Measurements from ENCODE around the gene PCYT2.
"Not testable (repeated sequence)": the region's sequence is repeated elsewhere in the genome, so short reads cannot be mapped to it uniquely, and the experiment has no call there.

PCYT2 gene

GRCh38 chr17:81911277-81911961 is at the start of gene PCYT2:
TSS of gene PCYT2 (minus strand) at chr17:81911399. CDS start at chr17:81911355, 44 bp downstream.
- peak; percentile 93 for DNase-seq

GRCh38 chr17:81960130-81960958 is 49.1 kb upstream of the PCYT2 start:
- no peak for DNase-seq

DNA sequence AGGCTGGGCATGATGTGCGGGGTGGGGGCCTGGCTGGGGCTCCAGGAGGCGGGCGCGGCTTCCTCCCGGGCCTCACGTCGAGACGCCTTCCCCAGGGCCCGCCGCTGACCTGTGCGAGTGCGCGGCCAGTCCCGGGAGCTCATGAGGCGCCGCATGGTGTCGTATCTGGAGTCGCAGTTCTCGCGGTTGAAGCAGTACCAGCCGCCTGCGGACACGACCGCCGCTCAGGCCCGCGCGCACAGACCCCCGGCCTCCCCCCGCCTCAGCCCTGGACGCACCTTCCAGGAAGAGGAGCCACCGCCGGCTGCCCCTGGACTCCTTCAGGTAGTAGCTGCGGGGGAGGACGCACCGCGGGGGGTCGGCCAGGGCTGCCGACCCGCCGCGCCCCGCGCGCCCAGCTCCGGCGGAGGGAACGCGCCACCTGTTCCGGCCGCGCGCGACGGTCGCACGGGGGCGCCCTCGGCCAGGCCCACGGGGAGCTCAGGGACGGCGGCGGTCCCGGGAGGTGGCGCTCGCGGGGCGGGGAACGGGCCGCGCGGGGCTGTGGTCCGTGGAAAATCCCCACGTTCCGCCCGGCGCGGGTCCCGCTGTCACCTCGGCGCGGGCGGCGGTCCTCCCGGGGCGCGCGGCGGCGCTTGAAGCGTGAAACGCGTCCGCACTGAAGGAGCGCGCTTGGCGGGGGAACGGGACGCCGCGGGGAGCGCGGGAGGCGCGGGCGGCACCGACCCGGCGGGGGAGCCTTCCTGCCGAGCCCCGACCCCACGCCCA is 48.3 kb upstream of the PCYT2 start:
- peak; percentile 33 for DNase-seq

GRCh38 chr17:81958633-81959342 is 47.6 kb upstream of the PCYT2 start:
- no peak for DNase-seq

- no peak for DNase-seq
Observed at GRCh38 chr17:81957691-81958432, 46.7 kb upstream of the PCYT2 start.

DNA sequence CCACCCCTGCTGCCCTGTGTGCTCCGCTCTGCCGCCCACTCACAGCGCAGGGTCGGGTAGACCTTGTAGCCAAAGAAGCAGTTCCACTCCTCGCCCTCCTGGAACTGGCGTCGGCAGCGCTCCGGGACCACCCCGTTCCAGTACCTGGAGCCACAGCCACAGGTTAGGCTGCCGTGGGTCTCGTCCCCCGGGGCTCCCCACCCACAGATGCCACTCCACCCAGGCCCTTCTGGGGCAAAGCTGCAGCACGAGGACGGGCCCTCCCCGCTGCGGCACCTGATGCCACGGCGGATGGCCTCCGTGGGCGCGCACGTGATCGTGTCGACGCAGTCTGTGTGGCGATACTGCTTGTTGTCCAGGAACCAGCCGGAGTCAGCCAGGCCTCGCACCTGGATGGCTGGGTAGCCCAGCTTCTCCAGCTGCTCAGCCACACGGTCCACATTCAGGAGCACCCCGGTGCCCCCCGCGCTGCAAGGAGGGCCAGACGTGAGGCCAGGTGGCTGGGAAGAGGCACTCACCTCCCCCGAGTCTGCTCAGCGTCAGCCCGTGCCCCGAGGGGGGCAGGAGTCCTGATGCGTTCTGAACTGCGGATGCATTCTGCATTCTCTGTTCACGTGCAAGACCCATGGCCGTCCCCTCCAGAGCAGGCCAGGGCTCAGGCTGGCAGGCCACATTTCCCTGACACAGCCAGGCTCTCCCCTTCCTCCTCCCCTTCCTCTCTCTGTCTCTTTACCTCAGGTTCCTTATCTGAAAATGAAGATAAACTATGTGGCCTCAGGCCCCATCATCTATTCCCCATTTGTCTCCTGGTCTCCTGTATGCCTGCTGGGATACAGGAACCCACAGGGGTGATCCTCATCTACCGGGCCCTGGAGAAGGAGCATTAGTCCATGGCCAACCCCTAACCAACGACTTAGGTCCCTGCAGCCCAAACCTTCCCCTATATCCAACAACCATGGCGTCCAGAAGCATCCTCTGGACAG is 45.7 kb upstream of the PCYT2 start:
- DNase-seq, result peak; percentile 52

GRCh38 chr17:81955756-81956544 is 44.8 kb upstream of the PCYT2 start:
- DNase-seq, result no peak

DNA sequence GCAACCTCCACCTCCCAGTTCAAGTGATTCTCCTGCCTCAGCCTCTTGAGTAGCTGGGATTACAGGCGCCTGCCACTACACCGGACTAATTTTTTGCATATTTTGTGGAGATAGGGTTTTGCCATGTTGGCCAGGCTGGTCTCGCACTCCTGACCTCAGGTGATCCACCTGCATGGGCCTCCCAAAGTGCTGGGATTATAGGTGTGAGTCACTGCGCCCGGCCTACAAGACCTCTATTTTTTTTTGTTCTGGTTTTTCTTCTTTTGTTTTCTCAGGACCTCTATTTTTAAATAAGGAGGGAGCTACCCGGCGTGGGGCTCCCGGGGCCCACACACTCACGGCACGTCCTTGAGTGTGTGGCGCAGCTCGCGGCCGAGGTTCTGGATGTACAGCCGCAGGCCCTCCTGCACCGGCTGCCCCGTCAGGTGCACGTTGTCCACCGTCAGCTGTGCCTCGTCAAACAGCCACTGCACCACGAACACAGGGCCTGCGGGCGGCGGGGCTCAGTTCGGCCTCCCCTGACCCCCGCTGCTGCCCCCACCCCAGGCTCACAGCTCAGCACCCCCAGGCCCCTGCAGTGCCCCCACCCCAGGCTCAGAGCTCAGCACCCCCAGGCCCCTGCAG is 44.0 kb upstream of the PCYT2 start:
- DNase-seq, result no peak

DNA sequence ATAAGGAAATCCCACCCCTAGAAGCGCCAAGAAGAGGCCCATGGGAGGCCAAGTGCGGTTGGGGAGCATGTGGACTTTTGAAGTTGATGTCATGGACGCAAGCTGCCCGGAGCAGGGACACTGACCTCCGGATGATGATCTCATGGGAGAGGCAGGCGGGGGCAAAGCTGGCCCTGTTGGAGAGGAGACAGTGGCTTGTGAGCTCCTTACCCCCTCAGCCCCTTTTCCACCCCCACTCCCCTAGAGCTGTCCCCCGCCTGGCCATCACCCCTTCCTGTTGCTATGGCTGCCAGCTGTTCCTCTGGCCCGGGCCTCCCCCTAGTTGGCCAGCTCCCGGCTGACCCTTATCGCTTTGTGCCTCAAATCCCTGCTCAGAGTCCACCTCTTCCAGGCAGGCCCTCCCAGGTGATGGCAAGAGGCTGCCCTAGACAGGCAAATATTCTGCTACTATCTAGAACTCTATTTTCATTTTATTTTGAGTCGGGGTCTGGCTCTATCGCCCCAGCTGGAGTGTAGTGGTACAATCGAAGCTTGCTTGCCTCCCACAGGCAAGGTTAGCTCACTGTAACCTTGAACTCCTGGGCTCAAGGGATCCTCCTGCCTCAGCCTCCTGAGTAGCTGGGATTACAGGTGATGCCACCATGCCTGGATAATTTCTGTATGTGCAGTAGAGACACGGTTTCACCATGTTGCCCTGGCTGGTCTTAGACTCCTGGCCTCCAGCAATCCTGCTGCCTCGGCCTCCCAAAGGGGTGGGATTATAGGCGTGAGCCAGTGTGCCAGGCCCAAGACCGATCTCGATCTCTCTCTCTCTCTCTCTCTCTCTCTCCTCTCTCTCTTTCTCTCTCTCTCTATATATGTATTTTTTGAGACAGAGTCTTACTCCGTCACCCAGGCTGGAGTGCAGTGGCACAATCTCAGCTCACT is 43.2 kb upstream of the PCYT2 start:
- no peak for DNase-seq

GRCh38 chr17:81953443-81953842 is 42.2 kb upstream of the PCYT2 start:
- DNase-seq, result not testable (repeated sequence)

GRCh38 chr17:81952792-81953228 is 41.6 kb upstream of the PCYT2 start:
- no peak for DNase-seq

DNA sequence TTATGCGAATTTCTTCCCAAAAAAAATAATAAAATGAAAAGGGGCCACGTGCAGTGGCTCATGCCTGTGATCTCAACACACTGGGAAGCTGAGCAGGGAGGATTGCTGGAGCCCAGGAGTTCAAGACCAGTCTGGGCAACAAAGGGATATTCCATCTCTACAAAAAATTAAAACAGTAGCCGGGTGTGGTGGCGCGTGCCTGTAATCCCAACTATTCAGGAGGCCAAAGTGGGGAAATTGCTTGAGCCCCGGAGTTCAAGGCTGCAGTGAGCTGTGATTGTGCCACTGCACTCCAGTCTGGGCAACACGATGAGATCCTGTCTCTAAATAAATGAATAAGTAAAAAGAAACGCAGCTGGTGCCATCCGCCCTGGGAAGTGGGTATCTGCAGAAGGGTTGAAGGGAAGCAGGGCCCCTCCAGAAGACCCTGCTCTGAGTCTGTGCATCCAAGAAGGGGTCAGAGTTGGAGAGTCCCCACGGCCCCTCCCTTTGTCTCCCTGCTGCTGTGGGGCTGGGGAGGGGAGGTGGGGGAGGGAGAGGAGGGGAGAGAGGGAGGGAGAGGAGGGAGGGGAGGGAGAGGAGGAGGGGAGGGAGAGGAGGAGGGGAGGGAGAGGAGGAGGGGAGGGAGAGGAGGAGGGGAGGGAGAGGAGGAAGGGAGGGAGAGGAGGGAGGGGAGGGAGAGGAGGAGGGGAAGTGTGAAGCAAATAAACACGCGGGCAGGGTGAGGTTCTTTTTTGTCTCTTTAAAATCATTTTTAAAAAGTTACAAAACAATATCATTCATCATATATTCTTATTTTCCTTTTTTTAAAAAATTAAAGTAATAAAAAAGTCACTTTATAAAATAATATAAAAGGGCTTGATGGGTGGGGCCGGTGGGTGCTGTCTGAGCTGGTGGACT is 40.8 kb upstream of the PCYT2 start:
- no peak for DNase-seq

- no peak for DNase-seq
Observed at GRCh38 chr17:81950501-81950900, 39.3 kb upstream of the PCYT2 start.

DNA sequence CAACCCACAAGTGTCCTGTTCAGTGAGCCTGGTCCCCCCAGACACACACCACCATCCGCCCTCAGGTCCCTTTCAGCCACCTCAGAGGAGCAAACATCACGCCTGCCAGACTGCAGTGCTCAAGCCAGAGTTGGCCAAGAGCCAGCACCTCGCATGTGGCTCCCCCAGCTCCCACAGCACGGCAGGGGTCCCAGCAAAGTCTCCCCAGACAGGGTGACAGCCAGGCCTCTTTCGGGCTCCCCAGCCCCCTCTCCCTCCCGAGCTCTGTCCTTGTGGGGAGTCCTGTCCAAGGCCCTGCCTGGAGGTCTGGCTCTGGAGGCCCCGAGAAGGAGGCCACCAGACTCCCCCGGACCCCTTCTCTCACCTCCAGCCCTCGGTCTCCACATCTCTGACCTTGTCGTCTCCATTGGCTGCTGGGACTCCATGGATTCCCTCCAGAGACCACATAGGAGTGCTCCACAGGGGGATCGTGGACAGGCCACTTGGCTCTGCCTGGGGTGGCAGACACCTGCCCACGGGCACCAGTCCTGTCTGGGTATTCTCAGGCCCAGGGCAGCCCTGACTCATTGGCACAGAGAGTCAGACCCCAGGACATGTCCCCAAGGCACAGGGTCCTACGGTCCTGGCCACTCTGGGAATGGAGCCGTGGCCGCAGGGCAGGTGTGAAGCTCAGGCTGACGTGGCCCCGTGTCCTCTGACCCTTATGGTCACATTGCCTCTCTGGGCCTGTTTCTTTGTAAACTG is 37.6 kb upstream of the PCYT2 start:
- DNase-seq, result no peak

GRCh38 chr17:81947189-81947588 is 36.0 kb upstream of the PCYT2 start, which contains the start of gene MYADML2:
TSS of gene MYADML2 (minus strand) at chr17:81947233. CDS start at chr17:81941741, 5,492 bp downstream.
- DNase-seq, result no peak

- no peak for DNase-seq
Observed at GRCh38 chr17:81944858-81945257, 33.7 kb upstream of the PCYT2 start.

Measured in NCI-H2171 (cell line).